ENCODE measurements around the gene ITPKB.
"Not testable (repeated sequence)": the region's sequence is repeated elsewhere in the genome, so short reads cannot be mapped to it uniquely, and the experiment has no call there.

Gene ITPKB

GRCh38 chr1:226738995-226739695 lies at the start of gene ITPKB:
ITPKB (minus strand) TSS chr1:226739282; CDS start chr1:226737458, 1,824 bp downstream.
- in situ Hi-C loops (cut with HindIII; ENCODE audit: low sequenced_read_pairs), result no loop called here

GRCh38 chr1:226787638-226788037 lies 48.6 kb upstream of the ITPKB start:
- in situ Hi-C loops (cut with HindIII; ENCODE audit: low sequenced_read_pairs), result no loop called here

- in situ Hi-C loops (cut with HindIII; ENCODE audit: low sequenced_read_pairs), result no loop called here
Observed at GRCh38 chr1:226787071-226787470, 48.0 kb upstream of the ITPKB start.

- in situ Hi-C loops (cut with HindIII; ENCODE audit: low sequenced_read_pairs), result no loop called here
Observed at GRCh38 chr1:226786550-226786949, 47.5 kb upstream of the ITPKB start.

GRCh38 chr1:226785805-226786204 lies 46.7 kb upstream of the ITPKB start:
- in situ Hi-C loops (cut with HindIII; ENCODE audit: low sequenced_read_pairs), result no loop called here

GRCh38 chr1:226784081-226785049 lies 45.3 kb upstream of the ITPKB start:
- in situ Hi-C loops (cut with HindIII; ENCODE audit: low sequenced_read_pairs), result loop anchor here (5.0 kb wide), 1 partner anchor 122 kb away; no protein-coding TSS in a partner anchor

- in situ Hi-C loops (cut with HindIII; ENCODE audit: low sequenced_read_pairs), result loop anchor here (5.0 kb wide), 1 partner anchor 121 kb away; no protein-coding TSS in a partner anchor
Observed at GRCh38 chr1:226782845-226783601, 43.9 kb upstream of the ITPKB start.

GRCh38 chr1:226781937-226782609 lies 43.0 kb upstream of the ITPKB start:
- in situ Hi-C loops (cut with HindIII; ENCODE audit: low sequenced_read_pairs), result loop anchor here (5.0 kb wide), 1 partner anchor 120 kb away; no protein-coding TSS in a partner anchor

GRCh38 chr1:226779561-226779960 lies 40.5 kb upstream of the ITPKB start:
- in situ Hi-C loops (cut with HindIII; ENCODE audit: low sequenced_read_pairs), result no loop called here

GRCh38 chr1:226778657-226779058 lies 39.6 kb upstream of the ITPKB start:
- in situ Hi-C loops (cut with HindIII; ENCODE audit: low sequenced_read_pairs), result no loop called here

GRCh38 chr1:226776975-226777374 lies 37.9 kb upstream of the ITPKB start:
- in situ Hi-C loops (cut with HindIII; ENCODE audit: low sequenced_read_pairs), result no loop called here

GRCh38 chr1:226776066-226776465 lies 37.0 kb upstream of the ITPKB start:
- in situ Hi-C loops (cut with HindIII; ENCODE audit: low sequenced_read_pairs), result no loop called here

- in situ Hi-C loops (cut with HindIII; ENCODE audit: low sequenced_read_pairs), result no loop called here
Observed at GRCh38 chr1:226772446-226773139, 33.5 kb upstream of the ITPKB start.

- in situ Hi-C loops (cut with HindIII; ENCODE audit: low sequenced_read_pairs), result not testable (repeated sequence)
Observed at GRCh38 chr1:226767170-226767569, 28.1 kb upstream of the ITPKB start.

- in situ Hi-C loops (cut with HindIII; ENCODE audit: low sequenced_read_pairs), result no loop called here
Observed at GRCh38 chr1:226766565-226766964, 27.5 kb upstream of the ITPKB start.

GRCh38 chr1:226764533-226764932 lies 25.5 kb upstream of the ITPKB start:
- in situ Hi-C loops (cut with HindIII; ENCODE audit: low sequenced_read_pairs), result loop anchor here (5.0 kb wide), 1 partner anchor 53 kb away; no protein-coding TSS in a partner anchor

GRCh38 chr1:226763905-226764264 lies 24.8 kb upstream of the ITPKB start:
- in situ Hi-C loops (cut with HindIII; ENCODE audit: low sequenced_read_pairs), result loop anchor here (5.0 kb wide), 1 partner anchor 53 kb away; no protein-coding TSS in a partner anchor

GRCh38 chr1:226762988-226763904 lies 24.2 kb upstream of the ITPKB start:
- in situ Hi-C loops (cut with HindIII; ENCODE audit: low sequenced_read_pairs), result loop anchor here (5.0 kb wide), 1 partner anchor 54 kb away; no protein-coding TSS in a partner anchor
